HL-60/S4 (cell line): ENCODE measurements around the gene MYBPHL.

ENCODE experiments used
- in situ Hi-C: fragments of 300-500 bp; cut with MboI; formaldehyde crosslinking; loops from 2 replicates; pipeline ENCODE4 v1.14.3; 2022; ENCODE audit warnings: low sequenced_read_pairs

MYBPHL gene

GRCh38 chr1:109267743-109268300 is 39.0 kb downstream of the MYBPHL start:
- in situ Hi-C loops = loop anchor here (10.0 to 25.0 kb wide), 2 partner anchors 267 to 719 kb away; partner anchors contain the start of genes AHCYL1 and GPR61

GRCh38 chr1:109266965-109267364 is 39.8 kb downstream of the MYBPHL start:
- in situ Hi-C loops = loop anchor here (10.0 to 25.0 kb wide), 2 partner anchors 268 to 720 kb away; partner anchors contain the start of genes AHCYL1 and GPR61

- in situ Hi-C loops = loop anchor here (10.0 to 25.0 kb wide), 2 partner anchors 269 to 721 kb away; partner anchors contain the start of genes AHCYL1 and GPR61
Measured at GRCh38 chr1:109265741-109266330, 41.0 kb downstream of the MYBPHL start.

GRCh38 chr1:109265016-109265415 is 41.8 kb downstream of the MYBPHL start:
- in situ Hi-C loops = loop anchor here (10.0 to 25.0 kb wide), 2 partner anchors 270 to 722 kb away; partner anchors contain the start of genes AHCYL1 and GPR61

- in situ Hi-C loops = loop anchor here (10.0 to 25.0 kb wide), 2 partner anchors 270 to 723 kb away; partner anchors contain the start of genes AHCYL1 and GPR61
Measured at GRCh38 chr1:109264379-109264755, 42.4 kb downstream of the MYBPHL start.

- in situ Hi-C loops = loop anchor here (10.0 to 25.0 kb wide), 2 partner anchors 271 to 724 kb away; partner anchors contain the start of genes AHCYL1 and GPR61
Measured at GRCh38 chr1:109263597-109264378, 43.0 kb downstream of the MYBPHL start.

- in situ Hi-C loops = loop anchor here (10.0 to 25.0 kb wide), 2 partner anchors 272 to 724 kb away; partner anchors contain the start of genes AHCYL1 and GPR61
Measured at GRCh38 chr1:109263234-109263596, 43.6 kb downstream of the MYBPHL start.

- in situ Hi-C loops = loop anchor here (10.0 to 25.0 kb wide), 2 partner anchors 272 to 725 kb away; partner anchors contain the start of genes AHCYL1 and GPR61
Measured at GRCh38 chr1:109262231-109263055, 44.4 kb downstream of the MYBPHL start.

GRCh38 chr1:109261578-109261977 is 45.2 kb downstream of the MYBPHL start:
- in situ Hi-C loops = loop anchor here (10.0 to 25.0 kb wide), 2 partner anchors 273 to 726 kb away; partner anchors contain the start of genes AHCYL1 and GPR61

GRCh38 chr1:109261006-109261405 is 45.8 kb downstream of the MYBPHL start:
- in situ Hi-C loops = loop anchor here (10.0 to 25.0 kb wide), 2 partner anchors 274 to 726 kb away; partner anchors contain the start of genes AHCYL1 and GPR61

- in situ Hi-C loops = loop anchor here (10.0 to 25.0 kb wide), 2 partner anchors 275 to 727 kb away; partner anchors contain the start of genes AHCYL1 and GPR61
Measured at GRCh38 chr1:109259674-109260557, 46.9 kb downstream of the MYBPHL start.

GRCh38 chr1:109258481-109259466 is 48.0 kb downstream of the MYBPHL start:
- in situ Hi-C loops = loop anchor here (25.0 kb wide), 1 partner anchor 729 kb away; the partner anchor contains the start of gene AHCYL1

GRCh38 chr1:109257682-109258421 is 49.0 kb downstream of the MYBPHL start:
- in situ Hi-C loops = loop anchor here (25.0 kb wide), 1 partner anchor 729 kb away; the partner anchor contains the start of gene AHCYL1

GRCh38 chr1:109256971-109257681 is 49.7 kb downstream of the MYBPHL start:
- in situ Hi-C loops = loop anchor here (25.0 kb wide), 1 partner anchor 730 kb away; the partner anchor contains the start of gene AHCYL1

GRCh38 chr1:109256085-109256484 is 50.7 kb downstream of the MYBPHL start:
- in situ Hi-C loops = loop anchor here (25.0 kb wide), 1 partner anchor 731 kb away; the partner anchor contains the start of gene AHCYL1

- in situ Hi-C loops = loop anchor here (25.0 kb wide), 1 partner anchor 732 kb away; the partner anchor contains the start of gene AHCYL1
Measured at GRCh38 chr1:109255678-109256077, 51.1 kb downstream of the MYBPHL start.
